Mesothelial cell of epicardium (in vitro differentiated cells): ENCODE data around the gene SPECC1L. TPM values are rescaled to one million over a fixed set of nuclear protein-coding genes. Genes with fewer than 3 reads are reported as not detected.

Experiments
- DNase-seq, 2 experiments: peaks; one replicate each; pipeline ENCODE4 v3.0.0; 2021; ENCODE audit warnings: low spot score in 2 of 2; ENCODE audit not compliant: unreplicated experiment in 2 of 2
- H3K27ac Mint-ChIP-seq: 2 replicates; pipeline ENCODE4 v1.8.0; 2021; ENCODE audit warnings: mixed read lengths
- H3K27me3 Mint-ChIP-seq: 2 replicates; pipeline ENCODE4 v1.8.0; 2021; ENCODE audit warnings: low read depth, mixed read lengths
- H3K36me3 Mint-ChIP-seq: 2 replicates; pipeline ENCODE4 v1.8.0; 2021; ENCODE audit warnings: mixed read lengths
- H3K4me1 Mint-ChIP-seq: 2 replicates; pipeline ENCODE4 v1.8.0; 2021; ENCODE audit warnings: mixed read lengths
- H3K4me3 Mint-ChIP-seq: 2 replicates; pipeline ENCODE4 v1.8.0; 2021; ENCODE audit warnings: mild to moderate bottlenecking, moderate library complexity, mixed read lengths
- H3K9me3 Mint-ChIP-seq: 2 replicates; pipeline ENCODE4 v1.8.0; 2021; ENCODE audit warnings: mixed read lengths
- CTCF ChIP-seq: fragments of 200-600 bp; sonication (generic); IDR thresholded peaks from one replicate; pipeline ENCODE4 v1.5.0; 2021; ENCODE audit warnings: antibody characterized with exemption; ENCODE audit not compliant: unreplicated experiment
- total RNA-seq: library from RNA; stranded (reverse); gene quantifications from 3 replicates; pipeline ENCODE4 v1.2.1, GENCODE V29; 2021

SPECC1L gene
- total RNA-seq, 1 donor from 2014 or later = 88.0 TPM

GRCh38 chr22:24429411-24430365 is 159.1 kb downstream of the SPECC1L start:
- H3K36me3 Mint-ChIP-seq = no peaks in the 10 kb centered on the region
- TF ChIP-seq CTCF = no peak
- peaks cover 21% of the 10 kb centered on the region for H3K27me3 Mint-ChIP-seq
- H3K4me1 Mint-ChIP-seq = peaks cover 28% of the 10 kb centered on the region
- DNase-seq = no peak
- no peak overlapping the region for H3K4me3 Mint-ChIP-seq
- no peak overlapping the region for H3K27ac Mint-ChIP-seq
- H3K9me3 Mint-ChIP-seq = no peaks in the 10 kb centered on the region

GRCh38 chr22:24430431-24431308 is 160.0 kb downstream of the SPECC1L start:
- peak overlapping the region; percentile 21 for H3K27ac Mint-ChIP-seq
- H3K27me3 Mint-ChIP-seq = peaks cover 13% of the 10 kb centered on the region
- TF ChIP-seq CTCF = no peak
- H3K4me3 Mint-ChIP-seq = no peak overlapping the region
- H3K9me3 Mint-ChIP-seq = no peaks in the 10 kb centered on the region
- no peak for DNase-seq
- H3K36me3 Mint-ChIP-seq = no peaks in the 10 kb centered on the region
- peaks cover 28% of the 10 kb centered on the region for H3K4me1 Mint-ChIP-seq

GRCh38 chr22:24431309-24432034 is 160.8 kb downstream of the SPECC1L start:
- H3K9me3 Mint-ChIP-seq = no peaks in the 10 kb centered on the region
- TF ChIP-seq CTCF = no peak
- peaks cover 30% of the 10 kb centered on the region for H3K4me1 Mint-ChIP-seq
- H3K36me3 Mint-ChIP-seq = no peaks in the 10 kb centered on the region
- H3K4me3 Mint-ChIP-seq = no peak overlapping the region
- H3K27ac Mint-ChIP-seq = peak overlapping the region; percentile 21
- DNase-seq = no peak
- H3K27me3 Mint-ChIP-seq = peaks cover 5% of the 10 kb centered on the region

GRCh38 chr22:24432059-24432853 is 161.6 kb downstream of the SPECC1L start:
- Mint-ChIP-seq H3K4me3 (no peak overlapping the region), H3K27ac (peak overlapping the region; percentile 69)
- DNase-seq = peak in 1 of 2 experiments; percentile 53

More at GRCh38 chr22:24432059-24432853, 161.6 kb downstream of the SPECC1L start:
- no peaks in the 10 kb centered on the region for H3K9me3 Mint-ChIP-seq
- no peaks in the 10 kb centered on the region for H3K27me3 Mint-ChIP-seq
- no peak for TF ChIP-seq CTCF
- peaks cover 30% of the 10 kb centered on the region for H3K4me1 Mint-ChIP-seq
- no peaks in the 10 kb centered on the region for H3K36me3 Mint-ChIP-seq
